Endothelial cell (in vitro differentiated cells): ENCODE data around the gene RUNDC1. TPM values are rescaled to one million over a fixed set of nuclear protein-coding genes. Genes with fewer than 3 reads are reported as not detected.

Experiments used
- DNase-seq: peaks from one replicate; pipeline ENCODE4 v3.0.0; 2021; ENCODE audit warnings: low spot score
- H3K27ac Mint-ChIP-seq: one replicate; pipeline ENCODE4 v1.8.0; 2021; ENCODE audit warnings: mixed read lengths, inconsistent platforms; ENCODE audit not compliant: unreplicated experiment
- H3K27me3 Mint-ChIP-seq: one replicate; pipeline ENCODE4 v1.8.0; 2021; ENCODE audit warnings: mild to moderate bottlenecking, moderate library complexity, mixed read lengths, inconsistent platforms; ENCODE audit not compliant: unreplicated experiment
- H3K36me3 Mint-ChIP-seq: one replicate; pipeline ENCODE4 v1.8.0; 2021; ENCODE audit warnings: mild to moderate bottlenecking, low read depth, mixed read lengths, inconsistent platforms; ENCODE audit not compliant: unreplicated experiment
- H3K4me1 Mint-ChIP-seq: one replicate; pipeline ENCODE4 v1.8.0; 2021; ENCODE audit warnings: mild to moderate bottlenecking, mixed read lengths, inconsistent platforms; ENCODE audit not compliant: unreplicated experiment
- H3K4me3 Mint-ChIP-seq: one replicate; pipeline ENCODE4 v1.8.0; 2021; ENCODE audit warnings: mild to moderate bottlenecking, mixed read lengths, inconsistent platforms; ENCODE audit not compliant: unreplicated experiment
- H3K9me3 Mint-ChIP-seq: one replicate; pipeline ENCODE4 v1.8.0; 2021; ENCODE audit warnings: mixed read lengths, inconsistent platforms; ENCODE audit not compliant: unreplicated experiment
- total RNA-seq: library from RNA; stranded (reverse); fragmentation: NEBNext Ultra II Directional; extraction: Animal tissue kit (Norgen Biotek cat#: 25700); gene quantifications from one replicate; pipeline ENCODE4 v1.2.1, GENCODE V29; 2021; ENCODE audit not compliant: unreplicated experiment
- TF ChIP-seq, protein P1 (sequence below): fragments of 200-600 bp; sonication (generic); IDR thresholded peaks from one replicate; pipeline ENCODE4 v1.5.0; 2021; ENCODE audit warnings: antibody characterized with exemption; ENCODE audit not compliant: unreplicated experiment

RUNDC1 gene
- total RNA-seq, 1 donor from 2014 or later, result 12.2 TPM

DNA sequence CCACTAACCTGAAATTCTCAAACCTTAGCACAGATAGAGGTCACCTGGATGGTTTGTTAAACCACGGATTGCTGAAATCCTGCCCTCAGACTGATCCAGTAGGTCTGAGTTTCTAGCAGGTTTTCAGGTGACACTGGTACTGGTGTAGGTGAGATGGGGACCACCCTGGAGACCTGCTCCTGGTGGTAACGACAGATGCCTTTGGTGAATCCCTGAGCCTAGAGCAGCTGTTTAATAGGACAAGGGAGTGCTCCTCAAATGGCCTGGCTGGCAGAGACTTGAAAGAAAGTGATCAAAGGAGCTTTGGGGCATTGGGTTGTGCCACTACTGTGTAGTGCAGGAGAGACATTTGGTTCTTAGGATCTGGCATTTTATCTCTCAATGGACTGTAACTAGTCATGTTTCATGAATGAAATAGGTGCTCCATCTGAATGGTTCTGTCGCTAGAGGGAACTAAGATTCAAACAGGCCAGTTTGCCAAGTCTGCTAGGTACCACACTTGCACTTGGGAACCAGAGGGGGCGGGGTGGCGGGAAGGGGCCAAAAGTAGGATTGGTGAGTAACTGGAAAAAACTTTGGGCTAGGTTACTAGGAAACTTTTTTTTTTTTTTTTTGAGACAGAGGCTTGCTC, 23.3 kb downstream of the RUNDC1 start:
- TF ChIP-seq, protein P1, sequence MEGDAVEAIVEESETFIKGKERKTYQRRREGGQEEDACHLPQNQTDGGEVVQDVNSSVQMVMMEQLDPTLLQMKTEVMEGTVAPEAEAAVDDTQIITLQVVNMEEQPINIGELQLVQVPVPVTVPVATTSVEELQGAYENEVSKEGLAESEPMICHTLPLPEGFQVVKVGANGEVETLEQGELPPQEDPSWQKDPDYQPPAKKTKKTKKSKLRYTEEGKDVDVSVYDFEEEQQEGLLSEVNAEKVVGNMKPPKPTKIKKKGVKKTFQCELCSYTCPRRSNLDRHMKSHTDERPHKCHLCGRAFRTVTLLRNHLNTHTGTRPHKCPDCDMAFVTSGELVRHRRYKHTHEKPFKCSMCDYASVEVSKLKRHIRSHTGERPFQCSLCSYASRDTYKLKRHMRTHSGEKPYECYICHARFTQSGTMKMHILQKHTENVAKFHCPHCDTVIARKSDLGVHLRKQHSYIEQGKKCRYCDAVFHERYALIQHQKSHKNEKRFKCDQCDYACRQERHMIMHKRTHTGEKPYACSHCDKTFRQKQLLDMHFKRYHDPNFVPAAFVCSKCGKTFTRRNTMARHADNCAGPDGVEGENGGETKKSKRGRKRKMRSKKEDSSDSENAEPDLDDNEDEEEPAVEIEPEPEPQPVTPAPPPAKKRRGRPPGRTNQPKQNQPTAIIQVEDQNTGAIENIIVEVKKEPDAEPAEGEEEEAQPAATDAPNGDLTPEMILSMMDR, result no peak
- H3K4me3 Mint-ChIP-seq, result no peak overlapping the region
- H3K36me3 Mint-ChIP-seq, result peaks cover 27% of the 10 kb centered on the region
- peaks cover 18% of the 10 kb centered on the region for H3K4me1 Mint-ChIP-seq
- H3K27ac Mint-ChIP-seq, result no peak overlapping the region
- no peak for DNase-seq
- H3K27me3 Mint-ChIP-seq, result peaks cover 3% of the 10 kb centered on the region
- no peaks in the 10 kb centered on the region for H3K9me3 Mint-ChIP-seq

- peak within 1 kb of the TSS; percentile 88 for H3K27ac Mint-ChIP-seq
- H3K27me3 Mint-ChIP-seq, result no peaks in the 10 kb centered on the region
- peak; percentile 72 for DNase-seq
Measured at GRCh38 chr17:43006639-43007551, 26.5 kb downstream of the RUNDC1 start, which contains the start of gene IFI35. TSS of gene IFI35 (plus strand) at chr17:43006784. CDS start at chr17:43006948, 164 bp downstream.

DNA sequence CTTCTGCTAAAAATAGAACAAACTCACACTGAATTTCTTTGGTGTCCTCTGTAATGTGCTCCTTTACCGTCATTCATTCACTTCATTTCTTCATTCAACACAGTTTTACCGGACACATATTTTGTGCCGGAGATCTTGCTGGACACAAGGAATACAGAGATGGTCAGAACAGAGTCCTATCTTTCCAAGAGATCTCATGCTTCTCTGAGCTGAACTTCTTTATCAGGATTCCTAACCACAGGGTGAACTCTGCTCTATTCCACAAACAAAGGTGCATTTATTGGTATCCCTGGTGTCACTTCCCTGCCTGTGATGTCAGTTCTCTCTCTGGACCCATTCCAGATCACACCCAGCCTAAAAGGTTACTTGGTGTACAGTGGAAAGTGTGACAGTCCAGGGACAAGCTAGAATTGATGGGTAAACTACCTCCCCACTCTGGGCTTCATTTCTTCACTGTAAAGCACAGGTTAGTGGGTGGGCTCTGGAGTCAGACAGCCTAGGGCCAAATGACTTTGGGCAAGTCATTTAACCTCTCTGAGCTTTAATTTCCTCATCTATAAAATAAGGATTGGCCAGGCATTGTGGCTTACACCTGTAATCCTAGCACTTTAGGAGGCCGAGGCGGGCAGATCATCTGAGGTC, 30.4 kb downstream of the RUNDC1 start:
- DNase-seq, result no peak
- no peaks in the 10 kb centered on the region for H3K9me3 Mint-ChIP-seq
- peaks cover 13% of the 10 kb centered on the region for H3K36me3 Mint-ChIP-seq
- no peak overlapping the region for H3K4me3 Mint-ChIP-seq
- TF ChIP-seq, protein P1, result no peak
- H3K27ac Mint-ChIP-seq, result no peak overlapping the region
- H3K4me1 Mint-ChIP-seq, result peaks cover 19% of the 10 kb centered on the region
- H3K27me3 Mint-ChIP-seq, result peaks cover 9% of the 10 kb centered on the region

More at GRCh38 chr17:43006639-43007551, 26.5 kb downstream of the RUNDC1 start, which contains the start of gene IFI35:
- Mint-ChIP-seq H3K4me1 (peaks cover 3% of the 10 kb centered on the region), H3K36me3 (peaks cover 10% of the 10 kb centered on the region), H3K9me3 (no peaks in the 10 kb centered on the region), H3K4me3 (peak within 1 kb of the TSS; percentile 86)
- TF ChIP-seq, protein P1, result no peak

DNA sequence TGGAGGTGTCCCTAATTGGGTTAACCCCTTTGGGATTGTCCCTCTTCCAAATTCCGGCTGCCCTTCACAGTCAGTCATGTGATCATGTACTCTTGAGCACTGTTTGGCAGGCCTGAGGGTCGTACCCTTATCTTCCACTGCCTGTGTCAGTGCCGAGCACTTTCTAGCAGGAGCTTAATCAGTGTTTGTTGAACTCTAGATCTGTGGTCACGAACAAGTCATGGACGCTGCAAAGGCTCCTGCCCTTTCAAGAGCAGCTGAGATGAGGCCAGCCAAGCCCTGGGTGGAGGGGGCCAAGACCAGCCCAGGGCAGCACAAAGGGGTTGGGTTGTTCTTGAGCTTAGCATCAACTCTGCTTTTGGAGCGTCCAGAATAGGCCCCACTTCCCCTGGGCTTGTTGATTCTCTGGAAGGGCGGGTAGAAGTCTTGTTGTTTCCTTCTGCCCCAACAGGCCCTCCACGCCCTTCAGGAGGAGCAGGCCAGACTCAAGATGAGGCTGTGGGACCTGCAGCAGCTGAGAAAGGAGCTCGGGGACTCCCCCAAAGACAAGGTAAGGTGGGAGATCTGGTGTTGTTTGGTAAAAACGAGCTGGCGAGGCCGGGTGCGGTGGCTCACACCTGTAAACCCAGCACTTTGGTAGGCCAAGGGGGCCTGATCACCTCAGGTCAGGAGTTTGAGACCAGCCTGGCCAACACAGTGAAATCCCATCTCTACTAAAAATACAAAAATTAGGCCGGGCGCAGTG, 31.5 kb downstream of the RUNDC1 start:
- Mint-ChIP-seq H3K9me3 (no peaks in the 10 kb centered on the region), H3K27ac (no peak overlapping the region), H3K36me3 (peaks cover 13% of the 10 kb centered on the region), H3K4me1 (peaks cover 23% of the 10 kb centered on the region), H3K27me3 (peaks cover 13% of the 10 kb centered on the region), H3K4me3 (no peak overlapping the region)
- no peak for DNase-seq
- TF ChIP-seq, protein P1, result no peak
